Measurements from ENCODE around the gene FBXO34.

DNA sequence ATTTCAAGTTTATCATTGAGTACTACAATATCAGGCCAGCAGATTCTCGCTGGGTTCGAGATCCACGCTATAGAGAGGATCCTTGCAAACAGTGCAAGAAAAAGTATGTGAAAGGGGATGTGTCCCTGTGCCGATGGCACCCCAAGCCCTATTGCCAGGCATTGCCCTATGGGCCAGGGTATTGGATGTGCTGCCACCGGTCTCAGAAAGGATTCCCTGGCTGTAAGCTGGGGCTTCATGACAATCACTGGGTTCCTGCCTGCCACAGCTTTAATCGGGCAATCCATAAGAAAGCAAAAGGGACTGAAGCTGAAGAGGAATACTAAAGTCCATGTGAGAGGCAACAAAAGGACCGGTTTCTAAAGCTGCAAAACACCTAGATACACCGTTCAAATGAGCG is 81.0 kb downstream of the FBXO34 start:
- TF ChIP-seq ZNF274 (IDR thresholded peaks at IDR 0.05; ENCODE audit: low read depth, low read length) (no peak), SUZ12 (IDR thresholded peaks at IDR 0.05; ENCODE audit: extremely low read depth, insufficient read depth, insufficient read length) (no peak)

All from NT2/D1 (cell line).